ENCODE measurements around the gene DFFA. TPM values are rescaled to one million over a fixed set of nuclear protein-coding genes. Genes with fewer than 3 reads are reported as not detected.

Gene DFFA
- total RNA-seq, 1 donor from 2014 or later = 39.0 TPM

- peaks cover 2% of the 10 kb centered on the region for H3K4me1 Mint-ChIP-seq
- CTCF ChIA-PET = no interaction called here
- intact Hi-C loops (cut with micrococcal nuclease) = no loop called here
- no peak for DNase-seq
- H3K36me3 Mint-ChIP-seq (ENCODE audit: low read depth) = peaks cover 20% of the 10 kb centered on the region
- no peak for TF ChIP-seq CTCF (IDR thresholded peaks at IDR 0.05)
- no peak for ATAC-seq (ENCODE audit: low read depth)
- H3K27me3 Mint-ChIP-seq = no peaks in the 10 kb centered on the region
- no peaks in the 10 kb centered on the region for H3K9me3 Mint-ChIP-seq
- no peak overlapping the region for H3K4me3 Mint-ChIP-seq
- no peak overlapping the region for H3K27ac Mint-ChIP-seq
- POLR2A ChIA-PET = interaction anchor here (0.5 kb wide), 1 partner anchor 1421 kb away, joined by 13 read pairs; no protein-coding TSS in a partner anchor
Measured at GRCh38 chr1:10489291-10490055, 17.1 kb upstream of the DFFA start.

GRCh38 chr1:10484521-10484920 lies 12.2 kb upstream of the DFFA start:
- peaks cover under 1% of the 10 kb centered on the region for H3K4me1 Mint-ChIP-seq
- no peak overlapping the region for H3K4me3 Mint-ChIP-seq
- no peak for DNase-seq
- CTCF ChIA-PET = no interaction called here
- H3K27me3 Mint-ChIP-seq = no peaks in the 10 kb centered on the region
- H3K9me3 Mint-ChIP-seq = no peaks in the 10 kb centered on the region
- ATAC-seq (ENCODE audit: low read depth) = no peak
- H3K27ac Mint-ChIP-seq = no peak overlapping the region
- TF ChIP-seq CTCF (IDR thresholded peaks at IDR 0.05) = no peak
- peaks cover 23% of the 10 kb centered on the region for H3K36me3 Mint-ChIP-seq (ENCODE audit: low read depth)
- POLR2A ChIA-PET = no interaction called here
- intact Hi-C loops (cut with micrococcal nuclease) = no loop called here

GRCh38 chr1:10480614-10481013 lies 8.3 kb upstream of the DFFA start:
- ChIA-PET CTCF (no interaction called here), POLR2A (no interaction called here)
- Mint-ChIP-seq H3K4me1 (peaks cover 12% of the 10 kb centered on the region), H3K4me3 (no peak overlapping the region), H3K27me3 (no peaks in the 10 kb centered on the region), H3K36me3 (ENCODE audit: low read depth) (peaks cover 14% of the 10 kb centered on the region), H3K27ac (no peak overlapping the region), H3K9me3 (no peaks in the 10 kb centered on the region)
- no peak for TF ChIP-seq CTCF (IDR thresholded peaks at IDR 0.05)
- DNase-seq (no peak), ATAC-seq (ENCODE audit: low read depth) (no peak)
- intact Hi-C loops (cut with micrococcal nuclease) = no loop called here

DNA sequence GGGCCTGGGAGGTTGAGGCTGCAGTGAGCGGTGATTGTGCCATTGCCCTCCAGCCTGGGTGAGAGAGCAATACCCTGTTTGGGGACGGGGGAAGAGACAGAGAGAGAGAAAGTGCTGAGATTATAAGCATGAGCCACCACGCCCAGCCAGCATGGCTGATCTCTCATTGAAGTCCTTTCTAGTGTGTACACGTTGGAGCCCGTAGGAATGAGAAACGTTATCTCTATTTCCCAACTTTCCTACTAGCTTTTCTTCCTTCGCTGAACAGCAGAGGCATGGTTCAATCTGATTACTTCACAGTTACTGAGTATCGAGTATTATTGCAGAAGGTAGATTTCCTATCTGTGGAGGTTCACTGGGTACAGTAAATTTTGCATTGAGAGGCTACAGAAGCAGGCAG lies 7.0 kb upstream of the DFFA start:
- no peak for DNase-seq
- H3K27ac Mint-ChIP-seq = no peak overlapping the region
- no peaks in the 10 kb centered on the region for H3K27me3 Mint-ChIP-seq
- H3K4me1 Mint-ChIP-seq = peaks cover 20% of the 10 kb centered on the region
- ChIA-PET CTCF (no interaction called here), POLR2A (no interaction called here)
- no peak overlapping the region for H3K4me3 Mint-ChIP-seq
- H3K36me3 Mint-ChIP-seq (ENCODE audit: low read depth) = peaks cover 11% of the 10 kb centered on the region
- H3K9me3 Mint-ChIP-seq = no peaks in the 10 kb centered on the region
- TF ChIP-seq CTCF (IDR thresholded peaks at IDR 0.05) = no peak
- intact Hi-C loops (cut with micrococcal nuclease) = loop anchor here (10.0 kb wide), 1 partner anchor 1326 kb away; the partner anchor contains the start of genes CLCN6 and MTHFR
- ATAC-seq (ENCODE audit: low read depth) = no peak

GRCh38 chr1:10475510-10475909 lies 3.2 kb upstream of the DFFA start:
- ChIA-PET POLR2A (interaction anchor here (0.5 to 1.5 kb wide), 4 partner anchors 17 to 1602 kb away, joined by 3 to 6 read pairs (median 4); partner anchors contain the start of gene CENPS), CTCF (no interaction called here)
- Mint-ChIP-seq H3K27ac (peak overlapping the region; percentile 86), H3K27me3 (no peaks in the 10 kb centered on the region), H3K4me3 (peak overlapping the region; percentile 95), H3K36me3 (ENCODE audit: low read depth) (peaks cover 10% of the 10 kb centered on the region), H3K9me3 (no peaks in the 10 kb centered on the region), H3K4me1 (peaks cover 49% of the 10 kb centered on the region)
- TF ChIP-seq CTCF (IDR thresholded peaks at IDR 0.05) = no peak
- DNase-seq = no peak
- intact Hi-C loops (cut with micrococcal nuclease) = loop anchor here (10.0 kb wide), 1 partner anchor 1329 kb away; the partner anchor contains the start of genes CLCN6 and MTHFR
- ATAC-seq (ENCODE audit: low read depth) = no peak

All from activated B cell treated with CpG ODN at 0.5 μM for 24 hours (primary cell).